CD8-positive, alpha-beta memory T cell (primary cell): ENCODE results near the gene PLEK. TPM values are rescaled to one million over a fixed set of nuclear protein-coding genes. Genes with fewer than 3 reads are reported as not detected.

ENCODE experiments used
- CTCF ChIA-PET: fragments of 350-600 bp; sonication (Branson Sonifier 250); formaldehyde crosslinking; loops from one replicate; lab custom pipeline; 2021; ENCODE audit warnings: antibody characterized with exemption; lab: Charles Lee
- POLR2A ChIA-PET: fragments of 350-600 bp; sonication (Branson Sonifier 250); formaldehyde crosslinking; loops from one replicate; lab custom pipeline; 2021; ENCODE audit warnings: antibody characterized with exemption; lab: Charles Lee
- DNase-seq, 5 donors: peaks; one replicate each; pipeline versions ENCODE4 v3.0.0 to v3.0.0-alpha.2; 2020 to 2022; ENCODE audit warnings: mixed read lengths in 1 of 5
- H3K27ac ChIP-seq: one replicate; pipeline ENCODE4 v1.7.0; 2013; ENCODE audit warnings: low read depth, mild to moderate bottlenecking, low read length, moderate library complexity
- H3K27me3 ChIP-seq: 2 replicates; pipeline ENCODE4 v1.7.0; 2013; ENCODE audit warnings: low read length, mild to moderate bottlenecking; ENCODE audit not compliant: insufficient read depth, poor library complexity, severe bottlenecking
- H3K36me3 ChIP-seq: 2 replicates; pipeline ENCODE4 v1.7.0; 2013; ENCODE audit warnings: mild to moderate bottlenecking, low read length, moderate library complexity; ENCODE audit not compliant: insufficient read depth
- H3K4me1 ChIP-seq: 2 replicates; pipeline ENCODE4 v1.7.0; 2013; ENCODE audit warnings: mild to moderate bottlenecking, low read length, moderate library complexity; ENCODE audit not compliant: insufficient read depth
- H3K4me3 ChIP-seq: 2 replicates; pipeline ENCODE4 v1.7.0; 2013; ENCODE audit warnings: mild to moderate bottlenecking, low read length
- H3K9me3 ChIP-seq: 2 replicates; pipeline ENCODE4 v1.7.0; 2013; ENCODE audit warnings: mild to moderate bottlenecking, low read length
- H3K27ac Mint-ChIP-seq, 8 donors: one replicate each; pipeline ENCODE4 v1.8.0; 2020 to 2021; ENCODE audit warnings: mixed read lengths in 8 of 8, mild to moderate bottlenecking in 6 of 8, inconsistent platforms in 3 of 8, moderate library complexity in 3 of 8
- H3K27me3 Mint-ChIP-seq, 2 donors: one replicate each; pipeline ENCODE4 v1.8.0; 2020 to 2021; ENCODE audit warnings: mixed read lengths in 2 of 2, mild to moderate bottlenecking in 1 of 2, moderate library complexity in 1 of 2
- H3K36me3 Mint-ChIP-seq, 3 donors: one replicate each; pipeline ENCODE4 v1.8.0; 2020 to 2021; ENCODE audit warnings: mixed read lengths in 3 of 3, inconsistent platforms in 1 of 3, mild to moderate bottlenecking in 1 of 3
- H3K4me1 Mint-ChIP-seq, 3 donors: one replicate each; pipeline ENCODE4 v1.8.0; 2020 to 2021; ENCODE audit warnings: mixed read lengths in 3 of 3, inconsistent platforms in 1 of 3, mild to moderate bottlenecking in 1 of 3
- H3K4me3 Mint-ChIP-seq, 7 donors: one replicate each; pipeline ENCODE4 v1.8.0; 2020 to 2021; ENCODE audit warnings: mixed read lengths in 7 of 7, mild to moderate bottlenecking in 6 of 7, moderate library complexity in 4 of 7, inconsistent platforms in 2 of 7
- H3K9me3 Mint-ChIP-seq, 5 donors: one replicate each; pipeline ENCODE4 v1.8.0; 2020 to 2022; ENCODE audit warnings: mixed read lengths in 5 of 5, mild to moderate bottlenecking in 3 of 5, moderate library complexity in 2 of 5, inconsistent platforms in 1 of 5
- polyA plus RNA-seq: library from polyadenylated mRNA; unstranded; fragments of 300-500 nt; fragmentation: Illumina TruSeq; gene quantifications from one replicate; pipeline ENCODE4 v1.2.3, GENCODE V29; 2021
- total RNA-seq, 2 experiments: library from RNA; stranded (reverse); gene quantifications; one replicate each; pipeline ENCODE4 v1.2.3, GENCODE V29; 2021

The PLEK gene
- total and polyA plus RNA-seq, 3 experiments from 2014 or later: 21.3 to 135 (median 23.0) TPM

DNA sequence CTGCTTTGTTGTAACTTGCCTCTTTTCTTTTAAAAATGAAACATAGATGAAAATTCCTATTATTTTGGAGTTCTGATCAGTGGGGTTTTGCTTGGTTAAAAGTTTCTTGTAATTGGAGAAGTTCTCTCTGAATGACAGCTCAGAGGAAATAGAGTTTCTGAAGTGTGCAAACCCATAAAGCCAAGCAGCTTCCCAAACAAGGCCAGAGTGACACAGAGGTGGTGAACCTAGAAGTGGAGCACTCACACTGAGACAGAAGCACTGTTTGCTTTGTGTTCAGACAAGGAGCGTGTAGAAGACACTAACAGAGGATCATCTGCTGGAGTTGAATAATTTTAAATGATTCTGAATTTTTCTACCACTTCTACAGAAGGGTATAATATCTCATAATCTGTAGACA is 52.8 kb downstream of the PLEK start:
- Mint-ChIP-seq H3K27me3 (no peaks in the 10 kb centered on the region), H3K9me3 (no peaks in the 10 kb centered on the region), H3K4me3 (peak overlapping the region in 5 of 7 donors; percentile 33 to 57 (median 37)), H3K4me1 (peaks cover 47 to 86% (median 73%) of the 10 kb centered on the region in 3 donors), H3K27ac (peak overlapping the region; percentile 22 to 85 (median 61)), H3K36me3 (peaks cover 0 to 1% (median 0%) of the 10 kb centered on the region in 3 donors)
- Histone ChIP-seq H3K27me3 (no peaks in the 10 kb centered on the region), H3K4me1 (peaks cover 36% of the 10 kb centered on the region), H3K4me3 (no peak overlapping the region), H3K36me3 (no peaks in the 10 kb centered on the region), H3K27ac (no peak overlapping the region), H3K9me3 (no peaks in the 10 kb centered on the region)
- CTCF ChIA-PET: interaction anchor here (1.0 to 1.6 kb wide), 2 partner anchors 23 to 291 kb away, joined by 4 to 11 read pairs; no protein-coding TSS in a partner anchor
- POLR2A ChIA-PET: interaction anchor here (0.6 kb wide), 1 partner anchor 404 kb away, joined by 10 read pairs; no protein-coding TSS in a partner anchor
- no peak for DNase-seq

DNA sequence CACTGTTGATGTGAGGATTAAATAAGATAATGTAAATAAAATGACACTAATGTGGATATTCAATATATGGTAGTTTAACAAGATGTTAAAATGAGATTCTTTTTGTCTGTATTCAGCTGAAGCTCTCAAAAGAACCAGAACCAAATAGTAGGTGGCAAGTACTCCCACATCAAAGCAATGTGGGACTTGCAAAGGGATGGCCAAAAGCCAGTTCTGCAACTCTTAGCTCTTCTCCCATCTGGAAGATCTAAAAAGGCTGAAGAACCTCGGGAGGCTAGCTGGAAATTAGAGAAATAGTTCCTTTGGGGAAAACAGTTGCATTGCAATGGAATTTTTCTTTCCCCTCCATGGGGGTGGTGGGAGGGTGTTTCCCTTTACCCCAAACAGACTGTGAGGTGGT is 53.3 kb downstream of the PLEK start:
- ChIA-PET CTCF (interaction anchor here (1.6 kb wide), 1 partner anchor 23 kb away, joined by 11 read pairs; no protein-coding TSS in a partner anchor), POLR2A (interaction anchor here (0.6 kb wide), 1 partner anchor 403 kb away, joined by 10 read pairs; no protein-coding TSS in a partner anchor)
- Histone ChIP-seq H3K27me3 (no peaks in the 10 kb centered on the region), H3K27ac (peak overlapping the region; percentile 15), H3K36me3 (no peaks in the 10 kb centered on the region), H3K4me1 (peaks cover 38% of the 10 kb centered on the region), H3K4me3 (no peak overlapping the region), H3K9me3 (no peaks in the 10 kb centered on the region)
- Mint-ChIP-seq H3K9me3 (no peaks in the 10 kb centered on the region), H3K36me3 (peaks cover 0 to 1% (median 0%) of the 10 kb centered on the region in 3 donors), H3K27ac (peak overlapping the region; percentile 7 to 89 (median 68)), H3K4me3 (peak overlapping the region in 4 of 7 donors; percentile 35 to 47 (median 38)), H3K27me3 (no peaks in the 10 kb centered on the region), H3K4me1 (peaks cover 44 to 81% (median 68%) of the 10 kb centered on the region in 3 donors)
- no peak for DNase-seq

GRCh38 chr2:68418855-68419254 is 53.8 kb downstream of the PLEK start:
- Mint-ChIP-seq H3K27ac (peak overlapping the region in 6 of 8 donors; percentile 7 to 89 (median 76)), H3K9me3 (no peaks in the 10 kb centered on the region), H3K4me1 (peaks cover 42 to 78% (median 65%) of the 10 kb centered on the region in 3 donors), H3K4me3 (peak overlapping the region in 2 of 7 donors; percentile 38 to 78), H3K27me3 (no peaks in the 10 kb centered on the region), H3K36me3 (peaks cover 0 to 1% (median 0%) of the 10 kb centered on the region in 3 donors)
- Histone ChIP-seq H3K36me3 (no peaks in the 10 kb centered on the region), H3K27ac (peak overlapping the region; percentile 15), H3K4me1 (peaks cover 38% of the 10 kb centered on the region), H3K9me3 (no peaks in the 10 kb centered on the region), H3K27me3 (no peaks in the 10 kb centered on the region), H3K4me3 (no peak overlapping the region)
- no peak for DNase-seq
- ChIA-PET CTCF (interaction anchor here (1.6 kb wide), 1 partner anchor 22 kb away, joined by 11 read pairs; no protein-coding TSS in a partner anchor), POLR2A (no interaction called here)

DNA sequence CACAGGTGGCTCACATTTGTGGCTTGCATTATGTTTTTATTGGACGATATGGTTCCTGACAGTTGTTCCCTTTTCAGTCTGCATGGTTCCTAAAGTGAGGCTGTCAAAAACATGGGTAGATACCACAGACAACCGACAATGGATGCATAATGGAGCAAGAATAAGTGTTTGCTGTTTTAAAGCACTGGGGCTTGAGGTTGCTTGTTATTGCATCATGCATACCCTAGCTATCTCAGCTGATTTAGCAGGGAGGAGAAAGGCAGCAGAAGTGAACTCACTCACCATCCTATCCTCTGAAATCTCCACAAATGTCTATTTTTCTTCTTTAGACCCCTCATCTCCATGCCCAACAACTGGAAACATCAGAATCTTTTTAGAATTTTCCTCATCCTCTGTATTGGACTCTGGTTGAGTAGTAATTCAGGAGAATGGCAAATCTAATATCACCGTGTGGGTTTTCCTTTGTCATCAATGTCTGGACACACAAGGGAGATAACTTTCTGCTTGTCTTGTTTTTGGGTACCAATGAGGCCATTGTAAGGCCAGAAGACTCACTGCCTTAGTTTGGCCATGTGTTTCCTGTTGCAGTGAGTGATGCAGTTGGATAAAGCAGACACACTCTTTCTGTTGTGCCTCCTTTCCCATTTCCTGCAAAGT is 55.3 kb downstream of the PLEK start:
- Histone ChIP-seq H3K4me3 (no peak overlapping the region), H3K4me1 (peaks cover 49% of the 10 kb centered on the region), H3K27me3 (no peaks in the 10 kb centered on the region), H3K9me3 (no peaks in the 10 kb centered on the region), H3K36me3 (no peaks in the 10 kb centered on the region), H3K27ac (no peak overlapping the region)
- peaks cover 40 to 63% (median 62%) of the 10 kb centered on the region in 3 donors for H3K4me1 Mint-ChIP-seq
- H3K27ac Mint-ChIP-seq: peak overlapping the region in 1 of 8 donors; percentile 9
- no peaks in the 10 kb centered on the region for H3K9me3 Mint-ChIP-seq
- no peaks in the 10 kb centered on the region for H3K27me3 Mint-ChIP-seq
- no peak overlapping the region for H3K4me3 Mint-ChIP-seq
- ChIA-PET POLR2A (interaction anchor here (0.5 kb wide), 1 partner anchor 60 kb away, joined by 4 read pairs; no protein-coding TSS in a partner anchor), CTCF (interaction anchor here (1.1 kb wide), 1 partner anchor 24 kb away, joined by 3 read pairs; no protein-coding TSS in a partner anchor)
- H3K36me3 Mint-ChIP-seq: peaks cover 0 to 1% (median 0%) of the 10 kb centered on the region in 3 donors
- DNase-seq: no peak

GRCh38 chr2:68423966-68424650 is 59.0 kb downstream of the PLEK start:
- no peak overlapping the region for H3K4me3 Mint-ChIP-seq
- H3K27me3 Mint-ChIP-seq: no peaks in the 10 kb centered on the region
- peaks cover 26 to 34% (median 27%) of the 10 kb centered on the region in 3 donors for H3K4me1 Mint-ChIP-seq
- H3K27ac ChIP-seq: no peak overlapping the region
- no peak overlapping the region for H3K27ac Mint-ChIP-seq
- CTCF ChIA-PET: no interaction called here
- peaks cover 53% of the 10 kb centered on the region for H3K4me1 ChIP-seq
- H3K27me3 ChIP-seq: no peaks in the 10 kb centered on the region
- no peak overlapping the region for H3K4me3 ChIP-seq
- H3K36me3 Mint-ChIP-seq: peaks cover 0 to 1% (median 0%) of the 10 kb centered on the region in 3 donors
- H3K9me3 Mint-ChIP-seq: no peaks in the 10 kb centered on the region
- H3K36me3 ChIP-seq: no peaks in the 10 kb centered on the region
- H3K9me3 ChIP-seq: no peaks in the 10 kb centered on the region
- POLR2A ChIA-PET: interaction anchor here (1.2 kb wide), 1 partner anchor 17 kb away, joined by 4 read pairs; no protein-coding TSS in a partner anchor
- peak in 1 of 5 donors; percentile 35 for DNase-seq

DNA sequence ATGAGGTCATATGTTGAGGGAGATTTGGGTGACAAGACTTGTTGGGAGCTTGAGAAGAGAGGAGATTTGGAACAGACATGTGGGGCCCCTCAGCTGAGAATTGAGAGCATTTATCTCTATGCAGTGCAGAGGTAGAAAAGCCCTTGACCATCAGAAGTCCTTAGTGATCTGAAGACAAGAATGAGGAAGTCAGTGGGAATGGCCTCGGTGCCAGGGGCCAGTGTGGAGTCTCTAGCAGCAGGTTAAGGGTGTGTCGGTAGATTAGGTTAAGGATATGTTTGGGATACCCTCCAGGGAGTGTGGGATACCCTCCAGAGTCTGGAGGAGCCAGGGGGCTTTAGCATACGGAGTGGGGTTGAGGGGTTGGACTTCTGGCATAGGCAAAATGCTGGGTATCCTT is 60.4 kb downstream of the PLEK start:
- no peak overlapping the region for H3K4me3 Mint-ChIP-seq
- Histone ChIP-seq H3K4me1 (peaks cover 50% of the 10 kb centered on the region), H3K4me3 (no peak overlapping the region), H3K9me3 (no peaks in the 10 kb centered on the region), H3K27ac (no peak overlapping the region), H3K27me3 (no peaks in the 10 kb centered on the region), H3K36me3 (no peaks in the 10 kb centered on the region)
- no peak overlapping the region for H3K27ac Mint-ChIP-seq
- peaks cover 0 to 1% (median 0%) of the 10 kb centered on the region in 3 donors for H3K36me3 Mint-ChIP-seq
- H3K27me3 Mint-ChIP-seq: no peaks in the 10 kb centered on the region
- POLR2A ChIA-PET: interaction anchor here (1.2 kb wide), 1 partner anchor 15 kb away, joined by 4 read pairs; no protein-coding TSS in a partner anchor
- CTCF ChIA-PET: interaction anchor here (1.0 to 5.7 kb wide), 2 partner anchors 15 to 139 kb away, joined by 3 to 37 read pairs; no protein-coding TSS in a partner anchor
- no peak for DNase-seq
- no peaks in the 10 kb centered on the region for H3K9me3 Mint-ChIP-seq
- peaks cover 16 to 32% (median 21%) of the 10 kb centered on the region in 3 donors for H3K4me1 Mint-ChIP-seq

- POLR2A ChIA-PET: interaction anchor here (1.0 to 1.8 kb wide), 4 partner anchors 15 to 61 kb away, joined by 3 to 6 read pairs (median 3); no protein-coding TSS in a partner anchor
Measured at GRCh38 chr2:68426446-68426845, 61.4 kb downstream of the PLEK start.

More at GRCh38 chr2:68426446-68426845, 61.4 kb downstream of the PLEK start:
- Histone ChIP-seq H3K4me3 (no peak overlapping the region), H3K36me3 (no peaks in the 10 kb centered on the region), H3K4me1 (peaks cover 50% of the 10 kb centered on the region), H3K27me3 (no peaks in the 10 kb centered on the region), H3K27ac (no peak overlapping the region), H3K9me3 (no peaks in the 10 kb centered on the region)
- Mint-ChIP-seq H3K36me3 (peaks cover 0 to 1% (median 0%) of the 10 kb centered on the region in 3 donors), H3K4me1 (peaks cover 7 to 29% (median 12%) of the 10 kb centered on the region in 3 donors), H3K9me3 (no peaks in the 10 kb centered on the region), H3K27ac (peak overlapping the region in 6 of 8 donors; percentile 75 to 98 (median 96)), H3K27me3 (no peaks in the 10 kb centered on the region), H3K4me3 (peak overlapping the region in 1 of 7 donors; percentile 71)
- DNase-seq: no peak
- CTCF ChIA-PET: interaction anchor here (1.0 to 5.7 kb wide), 2 partner anchors 14 to 140 kb away, joined by 3 to 37 read pairs; no protein-coding TSS in a partner anchor
